ENCODE results near the gene PCCA.

- no peak for TF ChIP-seq CTCF (IDR thresholded peaks at IDR 0.05)
- no peak for TF ChIP-seq POLR2A (IDR thresholded peaks at IDR 0.05)
These were observed 9.7 kb downstream of the PCCA start for GRCh38 chr13:100098445-100099116.

Measured in tibial nerve (tissue), 3 donors.